Duodenal mucosa (tissue), 2 donors: Measurements from ENCODE around the gene KIAA0825.

Experiments
- H3K27ac ChIP-seq: one replicate; pipeline ENCODE4 v1.7.0; 2013; ENCODE audit warnings: low read depth, low read length
- H3K27me3 ChIP-seq, 2 donors: one replicate each; pipeline ENCODE4 v1.7.0; 2013; ENCODE audit warnings: low read length in 2 of 2, control low read depth in 1 of 2; ENCODE audit not compliant: insufficient read depth in 2 of 2, control insufficient read depth in 1 of 2
- H3K36me3 ChIP-seq, 2 donors: one replicate each; pipeline ENCODE4 v1.7.0; 2013; ENCODE audit warnings: low read length in 2 of 2, control low read depth in 1 of 2; ENCODE audit not compliant: insufficient read depth in 2 of 2, control insufficient read depth in 1 of 2
- H3K4me1 ChIP-seq, 2 donors: one replicate each; pipeline ENCODE4 v1.7.0; 2013; ENCODE audit warnings: low read length in 2 of 2, control low read depth in 1 of 2; ENCODE audit not compliant: insufficient read depth in 2 of 2, control insufficient read depth in 1 of 2
- H3K4me3 ChIP-seq, 2 donors: one replicate each; pipeline ENCODE4 v1.7.0; 2013; ENCODE audit warnings: low read length in 2 of 2, low read depth in 1 of 2
- H3K9ac ChIP-seq, 2 donors: one replicate each; pipeline ENCODE4 v1.7.0; 2013; ENCODE audit warnings: low read length in 2 of 2, low read depth in 1 of 2
- H3K9me3 ChIP-seq, 2 donors: one replicate each; pipeline ENCODE4 v1.7.0; 2013; ENCODE audit warnings: low read length in 2 of 2, control low read depth in 1 of 2; ENCODE audit not compliant: control insufficient read depth in 1 of 2

KIAA0825 gene

DNA sequence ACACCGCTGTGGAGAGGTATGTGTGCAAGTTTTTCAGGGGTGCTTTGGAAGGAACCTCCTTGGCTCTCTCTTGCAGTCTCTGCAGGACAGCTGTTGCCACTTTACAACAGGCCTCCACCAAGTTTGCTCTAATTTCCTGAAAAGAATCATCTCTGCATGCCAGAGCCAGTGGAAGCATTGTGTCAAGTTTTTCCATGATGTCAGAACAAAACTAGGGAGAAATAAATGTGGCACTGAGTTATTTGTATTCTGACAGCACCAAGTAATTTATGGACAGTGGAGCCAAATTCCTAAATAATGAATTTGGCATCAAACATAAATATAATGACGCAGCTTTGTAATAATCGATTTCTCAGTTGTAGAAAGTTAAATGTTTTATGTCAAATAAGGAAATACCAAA lies 146.9 kb downstream of the KIAA0825 start:
- no peaks in the 10 kb centered on the region for H3K4me1 ChIP-seq
- H3K4me3 ChIP-seq: no peak overlapping the region
- H3K36me3 ChIP-seq: no peaks in the 10 kb centered on the region

GRCh38 chr5:94470802-94471201 lies 147.6 kb downstream of the KIAA0825 start:
- Histone ChIP-seq H3K4me3 (no peak overlapping the region), H3K4me1 (no peaks in the 10 kb centered on the region), H3K27ac (no peak overlapping the region), H3K36me3 (no peaks in the 10 kb centered on the region), H3K9me3 (no peaks in the 10 kb centered on the region), H3K9ac (no peak overlapping the region), H3K27me3 (no peaks in the 10 kb centered on the region)

More for the DNA sequence above, 146.9 kb downstream of the KIAA0825 start:
- H3K9ac ChIP-seq: no peak overlapping the region
- H3K9me3 ChIP-seq: no peaks in the 10 kb centered on the region
- no peak overlapping the region for H3K27ac ChIP-seq
- no peaks in the 10 kb centered on the region for H3K27me3 ChIP-seq

GRCh38 chr5:94469894-94470329 lies 148.5 kb downstream of the KIAA0825 start:
- no peak overlapping the region for H3K27ac ChIP-seq
- no peak overlapping the region for H3K9ac ChIP-seq
- no peak overlapping the region for H3K4me3 ChIP-seq
- no peaks in the 10 kb centered on the region for H3K9me3 ChIP-seq
- H3K36me3 ChIP-seq: no peaks in the 10 kb centered on the region
- H3K4me1 ChIP-seq: no peaks in the 10 kb centered on the region
- no peaks in the 10 kb centered on the region for H3K27me3 ChIP-seq

DNA sequence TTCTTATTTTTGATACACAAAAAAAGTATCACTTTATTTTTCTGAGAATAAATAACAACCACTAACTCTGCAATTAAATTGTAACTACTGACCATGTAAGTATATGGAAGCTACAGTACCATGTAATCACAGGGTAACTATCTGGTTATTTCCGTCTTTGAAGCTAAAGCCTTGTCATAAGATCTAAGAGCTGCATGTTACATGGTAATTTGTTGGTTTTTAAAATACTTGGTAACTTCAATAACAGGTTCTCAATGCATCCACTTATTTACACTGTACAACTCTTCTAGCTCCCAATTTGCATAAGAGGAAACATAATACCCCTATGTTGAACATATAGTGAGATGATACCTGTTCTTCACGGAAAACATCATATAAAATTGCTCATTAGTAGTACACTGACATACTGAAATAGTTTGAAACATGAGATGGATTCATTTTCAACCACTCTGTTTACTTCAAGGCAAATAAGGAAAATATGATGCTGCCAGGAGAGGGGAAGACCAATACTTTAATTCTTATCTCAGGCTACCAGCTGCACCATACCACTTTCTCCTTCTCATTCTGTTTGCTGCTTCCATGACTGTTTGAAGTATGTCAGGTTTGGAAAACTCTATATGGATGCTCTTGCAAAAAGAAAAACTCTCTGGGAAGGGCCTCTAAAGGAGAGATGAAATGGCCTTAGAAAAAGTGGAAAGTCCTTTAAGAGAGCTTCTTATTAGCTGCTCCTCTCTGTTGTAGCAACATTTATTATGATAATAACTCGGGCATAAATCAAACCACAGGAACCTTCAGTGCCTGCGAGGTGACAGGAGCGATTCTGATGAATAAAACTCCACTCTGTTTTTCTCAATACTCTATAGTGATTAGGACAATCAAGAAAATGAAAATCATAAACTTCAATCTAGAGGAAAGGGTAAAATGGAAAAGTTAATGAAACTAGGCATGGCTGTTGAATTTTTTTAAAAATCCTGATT lies 150.2 kb downstream of the KIAA0825 start:
- Histone ChIP-seq H3K27ac (no peak overlapping the region), H3K4me1 (no peaks in the 10 kb centered on the region), H3K9me3 (no peaks in the 10 kb centered on the region), H3K4me3 (no peak overlapping the region), H3K27me3 (no peaks in the 10 kb centered on the region), H3K36me3 (no peaks in the 10 kb centered on the region), H3K9ac (no peak overlapping the region)

- Histone ChIP-seq H3K27ac (no peak overlapping the region), H3K36me3 (no peaks in the 10 kb centered on the region), H3K27me3 (no peaks in the 10 kb centered on the region), H3K9ac (no peak overlapping the region), H3K4me3 (no peak overlapping the region), H3K9me3 (no peaks in the 10 kb centered on the region), H3K4me1 (no peaks in the 10 kb centered on the region)
Measured at GRCh38 chr5:94467346-94467953, 151.0 kb downstream of the KIAA0825 start.

DNA sequence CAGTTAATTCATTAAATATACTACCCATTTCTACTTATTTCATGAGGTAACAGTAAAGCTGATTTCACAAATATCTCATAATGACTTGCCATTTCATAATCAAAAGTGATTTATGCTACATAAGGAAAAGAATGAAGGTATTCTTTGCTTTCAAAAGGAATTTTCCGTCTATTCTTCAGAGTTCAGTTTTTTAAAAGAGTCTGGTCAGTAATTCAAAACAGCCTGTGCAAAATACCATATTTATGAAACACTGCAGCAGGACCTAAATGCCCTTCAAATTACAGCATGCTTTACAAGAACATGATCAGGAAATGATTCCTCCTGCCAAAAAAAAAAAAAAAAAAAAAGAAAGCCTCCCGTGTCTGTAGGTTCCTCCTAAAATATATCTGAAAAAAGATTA lies 154.7 kb downstream of the KIAA0825 start:
- no peak overlapping the region for H3K4me3 ChIP-seq
- H3K27me3 ChIP-seq: no peaks in the 10 kb centered on the region
- H3K9ac ChIP-seq: no peak overlapping the region
- no peaks in the 10 kb centered on the region for H3K36me3 ChIP-seq
- no peak overlapping the region for H3K27ac ChIP-seq
- no peaks in the 10 kb centered on the region for H3K9me3 ChIP-seq
- no peaks in the 10 kb centered on the region for H3K4me1 ChIP-seq

DNA sequence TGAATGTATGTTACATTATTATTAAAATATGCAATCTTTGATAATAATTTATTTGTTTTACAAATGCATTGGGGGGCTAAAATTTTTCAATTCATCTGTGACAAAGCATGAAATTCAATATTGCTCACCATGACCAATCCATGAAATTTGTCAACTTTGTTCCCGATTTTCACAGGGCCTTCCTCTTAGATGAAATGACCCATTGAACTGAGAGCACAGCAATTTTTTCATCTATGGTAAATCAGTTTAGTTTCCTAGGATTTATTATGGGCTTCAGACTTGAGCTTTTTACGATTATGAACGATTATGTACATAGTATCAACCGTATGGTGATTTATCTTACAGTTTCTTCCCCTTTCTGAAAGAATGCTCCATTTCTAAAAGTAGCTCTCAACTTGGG lies 157.3 kb downstream of the KIAA0825 start:
- H3K9me3 ChIP-seq: no peaks in the 10 kb centered on the region
- no peaks in the 10 kb centered on the region for H3K4me1 ChIP-seq
- H3K27ac ChIP-seq: no peak overlapping the region

DNA sequence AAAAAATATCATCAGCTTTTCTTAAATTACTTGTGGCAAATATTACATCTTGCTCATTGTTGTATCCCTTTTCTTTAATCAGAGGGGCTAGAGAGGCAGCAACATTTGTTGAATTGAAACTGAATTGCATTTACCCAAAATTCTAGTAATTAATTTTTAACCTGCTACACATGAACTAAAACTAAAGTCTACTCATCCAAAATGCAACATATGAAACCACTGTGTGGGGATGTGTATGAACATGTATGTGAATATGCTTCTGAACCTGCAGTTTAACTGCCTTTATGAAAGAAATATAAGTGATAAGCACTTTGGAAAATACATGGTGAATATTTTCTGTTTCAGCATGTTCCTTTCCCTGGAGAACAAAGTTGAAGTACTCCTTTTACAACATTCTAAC lies 158.5 kb downstream of the KIAA0825 start:
- no peaks in the 10 kb centered on the region for H3K9me3 ChIP-seq
- no peak overlapping the region for H3K9ac ChIP-seq
- H3K4me1 ChIP-seq: no peaks in the 10 kb centered on the region
- no peak overlapping the region for H3K27ac ChIP-seq
- no peaks in the 10 kb centered on the region for H3K27me3 ChIP-seq
- H3K4me3 ChIP-seq: no peak overlapping the region
- H3K36me3 ChIP-seq: no peaks in the 10 kb centered on the region

More for the DNA sequence above, 157.3 kb downstream of the KIAA0825 start:
- Histone ChIP-seq H3K36me3 (no peaks in the 10 kb centered on the region), H3K4me3 (no peak overlapping the region), H3K27me3 (no peaks in the 10 kb centered on the region), H3K9ac (no peak overlapping the region)

- Histone ChIP-seq H3K4me1 (no peaks in the 10 kb centered on the region), H3K27ac (no peak overlapping the region), H3K36me3 (no peaks in the 10 kb centered on the region), H3K9me3 (no peaks in the 10 kb centered on the region), H3K9ac (no peak overlapping the region), H3K4me3 (no peak overlapping the region), H3K27me3 (no peaks in the 10 kb centered on the region)
Measured at GRCh38 chr5:94457788-94458187, 160.6 kb downstream of the KIAA0825 start.

GRCh38 chr5:94445726-94446125 lies 172.7 kb downstream of the KIAA0825 start:
- no peaks in the 10 kb centered on the region for H3K4me1 ChIP-seq
- H3K36me3 ChIP-seq: no peaks in the 10 kb centered on the region
- no peak overlapping the region for H3K9ac ChIP-seq
- no peaks in the 10 kb centered on the region for H3K9me3 ChIP-seq
- H3K4me3 ChIP-seq: no peak overlapping the region
- H3K27ac ChIP-seq: no peak overlapping the region
- no peaks in the 10 kb centered on the region for H3K27me3 ChIP-seq
